HG03196 (cell line): ENCODE results near the gene AIG1.
A peak's percentile ranks its signal among the peaks of the same experiment; 100 is the strongest.

Experiments used
- ATAC-seq: cut with Tn5 transposase; IDR thresholded peaks from one replicate; pipeline ENCODE4 v1.9.1; 2021; ENCODE audit not compliant: unreplicated experiment

The AIG1 gene

GRCh38 chr6:143356101-143356880 lies 295.6 kb downstream of the AIG1 start:
- ATAC-seq, result no peak

- ATAC-seq, result no peak
Measured at GRCh38 chr6:143357152-143357551, 296.5 kb downstream of the AIG1 start.

GRCh38 chr6:143357561-143358255 lies 297.0 kb downstream of the AIG1 start:
- ATAC-seq, result no peak

GRCh38 chr6:143361536-143362191 lies 301.0 kb downstream of the AIG1 start:
- ATAC-seq, result no peak

GRCh38 chr6:143362192-143362558 lies 301.5 kb downstream of the AIG1 start:
- no peak for ATAC-seq

GRCh38 chr6:143363299-143363698 lies 302.6 kb downstream of the AIG1 start:
- no peak for ATAC-seq

GRCh38 chr6:143368426-143368825 lies 307.7 kb downstream of the AIG1 start:
- ATAC-seq, result peak; percentile 97

GRCh38 chr6:143369971-143370370 lies 309.3 kb downstream of the AIG1 start:
- no peak for ATAC-seq

GRCh38 chr6:143370812-143371370 lies 310.2 kb downstream of the AIG1 start:
- ATAC-seq, result no peak

GRCh38 chr6:143372199-143372882 lies 311.7 kb downstream of the AIG1 start:
- ATAC-seq, result no peak

- no peak for ATAC-seq
Measured at GRCh38 chr6:143374014-143374413, 313.3 kb downstream of the AIG1 start.

- ATAC-seq, result no peak
Measured at GRCh38 chr6:143375022-143375585, 314.4 kb downstream of the AIG1 start.

- no peak for ATAC-seq
Measured at GRCh38 chr6:143376375-143376774, 315.7 kb downstream of the AIG1 start.

GRCh38 chr6:143376861-143377260 lies 316.2 kb downstream of the AIG1 start:
- no peak for ATAC-seq

GRCh38 chr6:143385636-143386035 lies 324.9 kb downstream of the AIG1 start:
- no peak for ATAC-seq

- ATAC-seq, result no peak
Measured at GRCh38 chr6:143390278-143390677, 329.6 kb downstream of the AIG1 start.
